H9 (cell line): Measurements from ENCODE around the gene ACTR10. TPM values are rescaled to one million over a fixed set of nuclear protein-coding genes. Genes with fewer than 3 reads are reported as not detected.
A peak's percentile ranks its signal among the peaks of the same experiment; 100 is the strongest.

ENCODE experiments used
- DNase-seq: peaks from one replicate; pipeline ENCODE4 v3.0.0-alpha.2; 2017
- H2AFZ ChIP-seq: one replicate; pipeline ENCODE4 v1.6.1; 2013; ENCODE audit warnings: mild to moderate bottlenecking, low read length, control low read depth, moderate library complexity
- H2AK5ac ChIP-seq: 2 replicates; pipeline ENCODE4 v1.6.1; 2013; ENCODE audit warnings: low read length, control low read depth, mixed read lengths; ENCODE audit not compliant: insufficient read length
- H2BK120ac ChIP-seq: one replicate; pipeline ENCODE4 v1.6.1; 2013; ENCODE audit warnings: low read depth, mild to moderate bottlenecking, low read length, control low read depth, inconsistent platforms; ENCODE audit not compliant: poor library complexity, severe bottlenecking
- H2BK12ac ChIP-seq: 2 replicates; pipeline ENCODE4 v1.6.1; 2013; ENCODE audit warnings: low read length, control low read depth, mixed read lengths, low read depth; ENCODE audit not compliant: insufficient read length
- H2BK15ac ChIP-seq: 2 replicates; pipeline ENCODE4 v1.6.1; 2013; ENCODE audit warnings: low read depth, low read length, control low read depth
- H2BK20ac ChIP-seq: one replicate; pipeline ENCODE4 v1.6.1; 2013; ENCODE audit warnings: low read depth, mild to moderate bottlenecking, low read length, control low read depth, inconsistent platforms; ENCODE audit not compliant: poor library complexity, severe bottlenecking
- H2BK5ac ChIP-seq: 2 replicates; pipeline ENCODE4 v1.6.1; 2013; ENCODE audit warnings: low read length, control low read depth, mixed read lengths; ENCODE audit not compliant: insufficient read length
- H3K14ac ChIP-seq: 2 replicates; pipeline ENCODE4 v1.6.1; 2013; ENCODE audit warnings: low read length, control low read depth; ENCODE audit not compliant: insufficient read depth
- H3K18ac ChIP-seq: 2 replicates; pipeline ENCODE4 v1.6.1; 2013; ENCODE audit warnings: low read depth, mild to moderate bottlenecking, mixed read lengths, low read length, control low read depth; ENCODE audit not compliant: insufficient read length
- H3K23ac ChIP-seq: 2 replicates; pipeline ENCODE4 v1.6.1; 2013; ENCODE audit warnings: low read length, control low read depth, mixed read lengths, low read depth; ENCODE audit not compliant: insufficient read length
- H3K23me2 ChIP-seq: 2 replicates; pipeline ENCODE4 v1.6.1; 2013; ENCODE audit warnings: low read depth, mild to moderate bottlenecking, mixed read lengths, low read length, control low read depth; ENCODE audit not compliant: insufficient read length, poor library complexity, severe bottlenecking
- H3K27ac ChIP-seq: 2 replicates; pipeline ENCODE4 v1.5.1; 2013; ENCODE audit warnings: low read length, control low read depth, mixed read lengths, low read depth; ENCODE audit not compliant: insufficient read length
- H3K27me3 ChIP-seq: 2 replicates; pipeline ENCODE4 v1.6.1; 2013; ENCODE audit warnings: low read length, control low read depth, inconsistent platforms; ENCODE audit not compliant: insufficient read depth
- H3K4ac ChIP-seq: 2 replicates; pipeline ENCODE4 v1.6.1; 2013; ENCODE audit warnings: low read depth, mild to moderate bottlenecking, control low read depth, inconsistent platforms, low read length, moderate library complexity
- H3K4me1 ChIP-seq: 2 replicates; pipeline ENCODE4 v1.6.1; 2013; ENCODE audit warnings: low read length, control low read depth, inconsistent platforms; ENCODE audit not compliant: insufficient read depth
- H3K4me2 ChIP-seq: 2 replicates; pipeline ENCODE4 v1.6.1; 2013; ENCODE audit warnings: low read length, control low read depth, mixed read lengths; ENCODE audit not compliant: insufficient read length, insufficient read depth
- H3K56ac ChIP-seq: 2 replicates; pipeline ENCODE4 v1.6.1; 2013; ENCODE audit warnings: low read depth, mild to moderate bottlenecking, mixed read lengths, low read length, control low read depth; ENCODE audit not compliant: insufficient read length
- H3K79me1 ChIP-seq: 2 replicates; pipeline ENCODE4 v1.6.1; 2013; ENCODE audit warnings: low read depth, mild to moderate bottlenecking, moderate library complexity, low read length, control low read depth, inconsistent platforms; ENCODE audit not compliant: insufficient read depth, poor library complexity, severe bottlenecking
- H3K79me2 ChIP-seq: 2 replicates; pipeline ENCODE4 v1.6.1; 2013; ENCODE audit warnings: low read length, control low read depth, inconsistent platforms; ENCODE audit not compliant: insufficient read depth
- H3K9ac ChIP-seq: 2 replicates; pipeline ENCODE4 v1.6.1; 2013; ENCODE audit warnings: low read length, control low read depth, mixed read lengths; ENCODE audit not compliant: insufficient read length; ENCODE audit errors: extremely low read depth
- H3K9me3 ChIP-seq: one replicate; pipeline ENCODE4 v1.6.1; 2013; ENCODE audit warnings: low read depth, low read length, inconsistent platforms; ENCODE audit not compliant: control insufficient read depth
- H3T11ph ChIP-seq: one replicate; pipeline ENCODE4 v1.6.1; 2013; ENCODE audit warnings: mild to moderate bottlenecking, low read length, control low read depth, inconsistent platforms
- H4K20me1 ChIP-seq: one replicate; pipeline ENCODE4 v1.6.1; 2013; ENCODE audit not compliant: control insufficient read depth, insufficient read length, insufficient read depth
- H4K5ac ChIP-seq: 2 replicates; pipeline ENCODE4 v1.6.1; 2013; ENCODE audit warnings: low read depth, mild to moderate bottlenecking, mixed read lengths, low read length, control low read depth; ENCODE audit not compliant: insufficient read length
- H4K8ac ChIP-seq: replicated peaks from 2 replicates; pipeline ENCODE4 v1.6.1; 2013; ENCODE audit warnings: low read length, control low read depth, mixed read lengths, low read depth; ENCODE audit not compliant: insufficient read length
- H4K91ac ChIP-seq: 2 replicates; pipeline ENCODE4 v1.6.1; 2013; ENCODE audit warnings: low read depth, mild to moderate bottlenecking, moderate library complexity, mixed read lengths, low read length, control low read depth; ENCODE audit not compliant: insufficient read length
- H3K27ac Mint-ChIP-seq, 3 experiments: 2 replicates in 2 of 3; 3 replicates in 1 of 3; pipeline ENCODE4 v1.8.0; 2020 to 2021; ENCODE audit warnings: mixed read lengths in 3 of 3, mild to moderate bottlenecking in 1 of 3, moderate library complexity in 1 of 3
- H3K27me3 Mint-ChIP-seq: 2 replicates; pipeline ENCODE4 v1.8.0; 2021; ENCODE audit warnings: low read depth, mild to moderate bottlenecking, moderate library complexity, mixed read lengths
- H3K36me3 Mint-ChIP-seq, 3 experiments: 2 replicates in 2 of 3; 3 replicates in 1 of 3; pipeline ENCODE4 v1.8.0; 2020 to 2021; ENCODE audit warnings: low read depth in 3 of 3, mixed read lengths in 3 of 3; ENCODE audit not compliant: insufficient read depth in 1 of 3
- H3K4me1 Mint-ChIP-seq, 2 experiments: 2 replicates each; pipeline ENCODE4 v1.8.0; 2020; ENCODE audit warnings: mixed read lengths in 2 of 2
- H3K4me3 Mint-ChIP-seq, 2 experiments: 2 replicates in 1 of 2; 3 replicates in 1 of 2; pipeline ENCODE4 v1.8.0; 2020 to 2021; ENCODE audit warnings: mild to moderate bottlenecking in 2 of 2, mixed read lengths in 2 of 2, moderate library complexity in 1 of 2
- H3K9me3 Mint-ChIP-seq, 2 experiments: 2 replicates in 1 of 2; 3 replicates in 1 of 2; pipeline ENCODE4 v1.8.0; 2020; ENCODE audit warnings: mild to moderate bottlenecking in 2 of 2, mixed read lengths in 2 of 2, moderate library complexity in 1 of 2
- CTCF ChIP-seq: fragments of 200-600 bp; sonication (generic); conservative IDR thresholded peaks from 3 replicates; pipeline ENCODE4 v1.8.0; 2021; ENCODE audit warnings: antibody characterized with exemption, mild to moderate bottlenecking
- WGBS: extraction: QIAGEN DNeasy Blood & Tissue Kit; methylation state at CpG from one replicate; pipeline ENCODE4 v1.1.7; 2013; ENCODE audit warnings: missing lambda C conversion rate, low lambda C conversion rate, mixed read lengths; ENCODE audit not compliant: insufficient read length; ENCODE audit errors: extremely low coverage; 5-methylcytosine and 5-hydroxymethylcytosine counted together
- total RNA-seq: library from RNA; stranded (reverse); gene quantifications from 2 replicates; pipeline ENCODE4 v1.2.1, GENCODE V29; 2021

Gene ACTR10
- total RNA-seq, 1 experiment from 2014 or later: 41.0 TPM

GRCh38 chr14:58152014-58152857, 47.7 kb upstream of the ACTR10 start, which contains the start of gene ARMH4:
ARMH4 (minus strand) TSS chr14:58152213; CDS start chr14:58139358, 12,855 bp downstream.
- peak; percentile 94 for DNase-seq
- Histone ChIP-seq H2AFZ (peak within 1 kb of the TSS; percentile 3), H2BK20ac (no peak within 1 kb of the TSS), H3K27me3 (peaks cover 6% of the 10 kb centered on the region; the same call in 1 of the 2 replicates), H3K23ac (no peak within 1 kb of the TSS), H2BK5ac (no peak within 1 kb of the TSS), H3K9me3 (no peaks in the 10 kb centered on the region), H3K23me2 (peaks cover 13% of the 10 kb centered on the region), H4K20me1 (no peaks in the 10 kb centered on the region), H4K91ac (no peak within 1 kb of the TSS), H2BK12ac (no peak within 1 kb of the TSS), H3K27ac (no peak within 1 kb of the TSS), H3K4me2 (peak within 1 kb of the TSS; percentile 91), H3K4me1 (peaks cover 2% of the 10 kb centered on the region; the same call in 1 of the 2 replicates), H2BK120ac (no peak within 1 kb of the TSS), H3K4ac (no peak within 1 kb of the TSS), H2BK15ac (no peak within 1 kb of the TSS), H3K79me1 (no peaks in the 10 kb centered on the region), H4K5ac (no peak within 1 kb of the TSS), H4K8ac (no peak within 1 kb of the TSS), H3K79me2 (no peaks in the 10 kb centered on the region), H3K9ac (peak within 1 kb of the TSS; percentile 24), H2AK5ac (no peak within 1 kb of the TSS), H3K18ac (no peak within 1 kb of the TSS), H3K56ac (no peak within 1 kb of the TSS), H3T11ph (no peak within 1 kb of the TSS), H3K14ac (peak within 1 kb of the TSS; percentile 1; the same call in 1 of the 2 replicates)
- Mint-ChIP-seq H3K4me3 (peak within 1 kb of the TSS; percentile 85 to 91), H3K9me3 (no peaks in the 10 kb centered on the region; a peak in 1 of 5 replicates), H3K4me1 (peaks cover 43 to 47% of the 10 kb centered on the region in 2 experiments), H3K36me3 (no peaks in the 10 kb centered on the region; a peak in 1 of 7 replicates), H3K27ac (peak within 1 kb of the TSS in 1 of 3 experiments; percentile 38; a peak in 2 of 7 replicates), H3K27me3 (peaks cover 19% of the 10 kb centered on the region)
- TF ChIP-seq CTCF: peak; percentile 21; the same call in 2 of the 3 replicates
- WGBS: no CpG with 5 or more reads among the region's 70 CpGs
